Progenitor cell of endocrine pancreas (in vitro differentiated cells): ENCODE data around the gene RFNG. TPM values are rescaled to one million over a fixed set of nuclear protein-coding genes. Genes with fewer than 3 reads are reported as not detected.

Experiments used
- total RNA-seq: library from RNA; stranded (reverse); gene quantifications from 2 replicates; pipeline ENCODE4 v1.2.1, GENCODE V29; 2021

RFNG gene
- total RNA-seq, 1 donor from 2014 or later = 65.5 TPM

Other genes with a start within 250 kb of the RFNG start
- gene GCGR, start 247.7 kb downstream of the RFNG start, total RNA-seq = 2.1 and 2.2 TPM in 2 replicates
- 138 and 157 TPM in 2 replicates for gene MCRIP1, start 218.5 kb downstream of the RFNG start, total RNA-seq
- gene PPP1R27, start 216.8 kb downstream of the RFNG start, total RNA-seq = not detected in 2 replicates
- 467 and 484 TPM in 2 replicates for gene P4HB, start 191.3 kb downstream of the RFNG start, total RNA-seq
- gene ARHGDIA, start 180.5 kb downstream of the RFNG start, total RNA-seq = 239 and 248 TPM in 2 replicates
- 98.9 and 99.7 TPM in 2 replicates for gene ALYREF, start 160.2 kb downstream of the RFNG start, total RNA-seq
- gene ANAPC11, start 160.1 kb downstream of the RFNG start, total RNA-seq = 137 and 139 TPM in 2 replicates
- 0.78 and 1.7 TPM in 2 replicates for gene NPB, start 149.6 kb downstream of the RFNG start, total RNA-seq
- 93.2 and 95.2 TPM in 2 replicates for gene PCYT2, start 140.4 kb downstream of the RFNG start, total RNA-seq
- 32.4 and 34.0 TPM in 2 replicates for gene SIRT7, start 133.6 kb downstream of the RFNG start, total RNA-seq
- gene MAFG, start 124.1 kb downstream of the RFNG start, total RNA-seq = 29.5 and 30.2 TPM in 2 replicates
- 65.0 and 65.6 TPM in 2 replicates for gene PYCR1, start 114.5 kb downstream of the RFNG start, total RNA-seq
- gene MYADML2, start 104.6 kb downstream of the RFNG start, total RNA-seq = not detected in 2 replicates
- 0.60 and 1.3 TPM in 2 replicates for gene NOTUM, start 90.6 kb downstream of the RFNG start, total RNA-seq
- 55.5 and 55.7 TPM in 2 replicates for gene ASPSCR1, start 74.2 kb downstream of the RFNG start, total RNA-seq
- 64.1 and 66.2 TPM in 2 replicates for gene CENPX, start 28.9 kb downstream of the RFNG start, total RNA-seq
- gene LRRC45, start 28.5 kb downstream of the RFNG start, total RNA-seq = 39.4 and 43.7 TPM in 2 replicates
- gene RAC3, start 20.1 kb downstream of the RFNG start, total RNA-seq = 25.2 and 26.2 TPM in 2 replicates
- 72.2 and 77.6 TPM in 2 replicates for gene DCXR, start 14.1 kb downstream of the RFNG start, total RNA-seq
- 134 and 137 TPM in 2 replicates for gene GPS1, start 87 bp upstream of the RFNG start, total RNA-seq
- gene DUS1L, start 14.0 kb upstream of the RFNG start, total RNA-seq = 85.2 and 93.8 TPM in 2 replicates
- 303 and 308 TPM in 2 replicates for gene FASN, start 46.4 kb upstream of the RFNG start, total RNA-seq
- gene CCDC57, start 161.0 kb upstream of the RFNG start, total RNA-seq = 79.0 and 79.3 TPM in 2 replicates
- 5.4 and 5.9 TPM in 2 replicates for gene SLC16A3, start 177.2 kb upstream of the RFNG start, total RNA-seq
- 224 and 227 TPM in 2 replicates for gene CSNK1D, start 221.9 kb upstream of the RFNG start, total RNA-seq